Hepatocyte (in vitro differentiated cells): Measurements from ENCODE around the gene TMEM255B.

Source experiments
- CTCF ChIP-seq: fragments of 200-600 bp; sonication (generic); IDR thresholded peaks from 2 replicates; pipeline ENCODE4 v1.5.1; 2016; ENCODE audit warnings: antibody characterized with exemption, mild to moderate bottlenecking; ENCODE audit not compliant: poor library complexity
- EZH2 ChIP-seq: fragments of 200-600 bp; sonication (generic); IDR thresholded peaks from 2 replicates; pipeline ENCODE4 v1.6.1; 2016; ENCODE audit warnings: antibody characterized with exemption, mild to moderate bottlenecking, borderline replicate concordance
- EZH2phosphoT487 ChIP-seq: fragments of 200-600 bp; sonication (generic); IDR thresholded peaks from one replicate; pipeline ENCODE4 v1.6.1; 2018; ENCODE audit warnings: antibody characterized with exemption, mild to moderate bottlenecking, low read depth, moderate library complexity; ENCODE audit not compliant: unreplicated experiment, severe bottlenecking

DNA sequence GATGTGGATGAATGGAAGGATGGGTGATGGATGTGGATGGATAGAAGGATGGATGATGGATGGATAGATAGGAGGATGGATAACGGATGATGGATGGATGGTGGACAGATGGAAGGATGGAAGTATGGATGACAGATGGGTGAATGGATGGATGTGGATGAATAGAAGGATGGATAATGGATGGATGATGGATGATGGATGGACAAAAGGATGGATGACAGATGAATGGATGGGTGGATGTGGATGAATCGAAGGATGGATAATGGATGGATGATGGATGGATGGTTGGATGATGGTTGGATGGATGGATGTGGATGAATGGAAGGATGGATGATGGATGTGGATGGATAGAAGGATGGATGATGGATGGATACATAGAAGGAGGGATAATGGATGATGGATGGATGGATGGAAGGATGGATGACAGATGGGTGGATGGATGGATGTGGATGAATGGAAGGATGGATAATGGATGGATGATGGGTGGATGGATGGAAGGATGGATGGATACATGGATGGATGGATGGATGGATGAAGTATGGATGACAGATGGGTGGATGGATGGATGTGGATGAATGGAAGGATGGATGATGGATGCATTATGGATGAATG, 39.3 kb downstream of the TMEM255B start:
- TF ChIP-seq CTCF (no peak), EZH2 (no peak), EZH2phosphoT487 (no peak)
